ENCODE results near the gene TLR8.
"Not testable (repeated sequence)": the region's sequence is repeated elsewhere in the genome, so short reads cannot be mapped to it uniquely, and the experiment has no call there.

GRCh38 chrX:12963210-12963850, 56.9 kb downstream of the TLR8 start:
- TF ChIP-seq CTCF (IDR thresholded peaks at IDR 0.05; ENCODE audit: low read length); EZH2 (optimal IDR thresholded peaks at IDR 0.05; ENCODE audit: low read depth, low read length); EZH2phosphoT487 (IDR thresholded peaks at IDR 0.05; ENCODE audit: low read length): not testable (repeated sequence)
